Lower leg skin (tissue), 3 donors: ENCODE results near the gene DNASE2.

Source experiments
- CTCF ChIP-seq, 3 donors: fragments of 450-650 bp; IDR thresholded peaks; one replicate each; pipeline ENCODE4 v1.5.1; 2016; ENCODE audit warnings: antibody characterized with exemption in 3 of 3, mild to moderate bottlenecking in 3 of 3, moderate library complexity in 2 of 3
- POLR2A ChIP-seq, 2 donors: fragments of 450-650 bp; IDR thresholded peaks; one replicate each; pipeline ENCODE4 v1.6.1; 2016 to 2017; ENCODE audit warnings: antibody characterized with exemption in 2 of 2, mild to moderate bottlenecking in 1 of 2, moderate library complexity in 1 of 2

- TF ChIP-seq POLR2A (IDR thresholded peaks at IDR 0.05) (no peak), CTCF (IDR thresholded peaks at IDR 0.05) (no peak)
These were observed 1.3 kb upstream of the DNASE2 start for GRCh38 chr19:12882589-12882988.
